Neural progenitor cell (in vitro differentiated cells): Measurements from ENCODE around the gene EP400. TPM values are rescaled to one million over a fixed set of nuclear protein-coding genes. Genes with fewer than 3 reads are reported as not detected.

ENCODE experiments used
- DNase-seq: peaks from one replicate; pipeline ENCODE4 v3.0.0-alpha.2; 2016; ENCODE audit warnings: low spot score
- H2AFZ ChIP-seq: fragments of 200-600 bp; sonication (generic); replicated peaks from 2 replicates; pipeline ENCODE4 v1.6.1; 2016; ENCODE audit warnings: antibody characterized with exemption
- H3F3A ChIP-seq: fragments of 200-600 bp; sonication (generic); 2 replicates; pipeline ENCODE4 v1.6.1; 2016; ENCODE audit warnings: antibody characterized with exemption, low read depth
- H3K27ac ChIP-seq: fragments of 200-600 bp; sonication (generic); 2 replicates; pipeline ENCODE4 v1.5.1; 2016; ENCODE audit warnings: mild to moderate bottlenecking
- H3K27me3 ChIP-seq: fragments of 200-600 bp; sonication (generic); 2 replicates; pipeline ENCODE4 v1.6.1; 2016; ENCODE audit warnings: mild to moderate bottlenecking, moderate library complexity
- H3K36me3 ChIP-seq: fragments of 200-600 bp; sonication (generic); 2 replicates; pipeline ENCODE4 v1.5.1; 2016
- H3K4me1 ChIP-seq: fragments of 200-600 bp; sonication (generic); 2 replicates; pipeline ENCODE4 v1.6.1; 2016; ENCODE audit warnings: mixed run types
- H3K4me2 ChIP-seq: fragments of 200-600 bp; sonication (generic); 2 replicates; pipeline ENCODE4 v1.6.1; 2016
- H3K4me3 ChIP-seq: fragments of 200-600 bp; sonication (generic); 2 replicates; pipeline ENCODE4 v1.5.1; 2016
- H3K79me2 ChIP-seq: fragments of 200-600 bp; sonication (generic); 2 replicates; pipeline ENCODE4 v1.6.1; 2016; ENCODE audit warnings: low read depth
- H3K9ac ChIP-seq: fragments of 200-600 bp; sonication (generic); 2 replicates; pipeline ENCODE4 v1.6.1; 2016
- H3K9me3 ChIP-seq: fragments of 200-600 bp; sonication (generic); 2 replicates; pipeline ENCODE4 v1.5.1; 2016; ENCODE audit warnings: low read depth
- H4K20me1 ChIP-seq: fragments of 200-600 bp; sonication (generic); 2 replicates; pipeline ENCODE4 v1.6.1; 2016; ENCODE audit warnings: low read depth
- H3K27ac Mint-ChIP-seq: 3 replicates; pipeline ENCODE4 v1.8.0; 2021; ENCODE audit warnings: mixed read lengths
- H3K27me3 Mint-ChIP-seq: 2 replicates; pipeline ENCODE4 v1.8.0; 2022; ENCODE audit warnings: low read depth, mild to moderate bottlenecking, inconsistent platforms, moderate library complexity, mixed read lengths; ENCODE audit not compliant: insufficient read depth
- H3K36me3 Mint-ChIP-seq: 3 replicates; pipeline ENCODE4 v1.8.0; 2021; ENCODE audit warnings: mixed read lengths
- H3K4me1 Mint-ChIP-seq: 3 replicates; pipeline ENCODE4 v1.8.0; 2021; ENCODE audit warnings: mixed read lengths
- H3K4me3 Mint-ChIP-seq: 3 replicates; pipeline ENCODE4 v1.8.0; 2021; ENCODE audit warnings: mild to moderate bottlenecking, moderate library complexity, mixed read lengths
- H3K9me3 Mint-ChIP-seq: 3 replicates; pipeline ENCODE4 v1.8.0; 2020; ENCODE audit warnings: mixed read lengths
- EZH2 ChIP-seq: fragments of 200-600 bp; sonication (generic); IDR thresholded peaks from 2 replicates; pipeline ENCODE4 v1.6.1; 2017; ENCODE audit warnings: antibody characterized with exemption, mild to moderate bottlenecking, moderate library complexity
- EZH2phosphoT487 ChIP-seq: fragments of 200-600 bp; sonication (generic); IDR thresholded peaks from 2 replicates; pipeline ENCODE4 v1.6.1; 2017; ENCODE audit warnings: antibody characterized with exemption
- total RNA-seq: library from RNA; depleted of rRNA; stranded (reverse); fragments of >200 nt; gene quantifications from 2 replicates; pipeline ENCODE4 v1.2.3, GENCODE V29; 2015; ENCODE audit warnings: low replicate concordance
- TF ChIP-seq, protein P1 (sequence below): fragments of 200-600 bp; sonication (generic); IDR thresholded peaks from 2 replicates; pipeline ENCODE4 v1.5.1; 2017; ENCODE audit warnings: antibody characterized with exemption, mild to moderate bottlenecking

EP400 gene
- total RNA-seq, 1 donor from 2014 or later, result 16.3 TPM

DNA sequence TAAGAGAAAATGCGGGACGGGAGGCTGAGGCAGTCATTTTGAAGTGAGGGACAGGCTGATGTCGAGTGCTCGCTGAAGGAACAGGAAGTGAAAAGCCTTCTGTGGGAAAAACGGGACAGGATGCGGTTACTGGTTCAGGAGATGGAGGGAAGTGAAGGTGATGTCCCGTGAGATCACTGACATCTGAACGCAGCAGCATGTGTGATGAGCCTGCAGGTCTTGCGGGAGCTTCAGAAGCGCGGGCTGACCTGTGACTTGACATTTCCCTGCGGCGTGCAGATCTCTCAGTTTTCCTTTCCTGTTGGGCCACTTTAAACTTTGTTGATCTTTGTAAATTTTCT is 116.6 kb downstream of the EP400 start:
- Histone ChIP-seq H3K27me3 (no peaks in the 10 kb centered on the region), H3K79me2 (no peaks in the 10 kb centered on the region), H3K4me2 (no peak overlapping the region), H3K4me1 (no peaks in the 10 kb centered on the region), H3K36me3 (no peaks in the 10 kb centered on the region), H3K9ac (no peak overlapping the region), H3K9me3 (no peaks in the 10 kb centered on the region), H4K20me1 (no peaks in the 10 kb centered on the region), H3K4me3 (no peak overlapping the region), H3K27ac (no peak overlapping the region), H3F3A (no peaks in the 10 kb centered on the region), H2AFZ (no peak overlapping the region)
- DNase-seq, result no peak
- Mint-ChIP-seq H3K4me1 (peaks cover 16% of the 10 kb centered on the region), H3K27me3 (peaks cover 3% of the 10 kb centered on the region), H3K4me3 (no peak overlapping the region), H3K9me3 (no peaks in the 10 kb centered on the region), H3K27ac (no peak overlapping the region), H3K36me3 (peaks cover 24% of the 10 kb centered on the region)
- TF ChIP-seq EZH2 (no peak), EZH2phosphoT487 (no peak)
- TF ChIP-seq, protein P1, sequence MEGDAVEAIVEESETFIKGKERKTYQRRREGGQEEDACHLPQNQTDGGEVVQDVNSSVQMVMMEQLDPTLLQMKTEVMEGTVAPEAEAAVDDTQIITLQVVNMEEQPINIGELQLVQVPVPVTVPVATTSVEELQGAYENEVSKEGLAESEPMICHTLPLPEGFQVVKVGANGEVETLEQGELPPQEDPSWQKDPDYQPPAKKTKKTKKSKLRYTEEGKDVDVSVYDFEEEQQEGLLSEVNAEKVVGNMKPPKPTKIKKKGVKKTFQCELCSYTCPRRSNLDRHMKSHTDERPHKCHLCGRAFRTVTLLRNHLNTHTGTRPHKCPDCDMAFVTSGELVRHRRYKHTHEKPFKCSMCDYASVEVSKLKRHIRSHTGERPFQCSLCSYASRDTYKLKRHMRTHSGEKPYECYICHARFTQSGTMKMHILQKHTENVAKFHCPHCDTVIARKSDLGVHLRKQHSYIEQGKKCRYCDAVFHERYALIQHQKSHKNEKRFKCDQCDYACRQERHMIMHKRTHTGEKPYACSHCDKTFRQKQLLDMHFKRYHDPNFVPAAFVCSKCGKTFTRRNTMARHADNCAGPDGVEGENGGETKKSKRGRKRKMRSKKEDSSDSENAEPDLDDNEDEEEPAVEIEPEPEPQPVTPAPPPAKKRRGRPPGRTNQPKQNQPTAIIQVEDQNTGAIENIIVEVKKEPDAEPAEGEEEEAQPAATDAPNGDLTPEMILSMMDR, result no peak

DNA sequence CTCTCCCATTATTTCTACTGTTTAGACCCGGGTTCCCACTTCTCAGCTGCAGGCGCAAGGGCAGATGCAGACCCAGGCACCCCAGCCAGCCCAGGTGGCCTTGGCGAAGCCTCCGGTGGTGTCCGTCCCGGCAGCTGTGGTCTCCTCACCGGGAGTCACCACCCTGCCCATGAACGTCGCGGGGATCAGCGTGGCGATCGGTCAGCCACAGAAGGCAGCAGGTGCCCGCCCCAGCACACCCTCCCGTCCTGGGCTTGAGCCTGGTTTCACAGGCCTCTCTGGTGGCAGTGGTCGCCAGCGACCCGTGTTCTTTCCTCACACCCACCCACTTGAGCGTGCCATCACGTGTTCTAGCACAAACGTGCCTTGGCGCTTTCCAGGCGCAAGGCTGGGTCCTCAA is 117.0 kb downstream of the EP400 start:
- H3K4me1 Mint-ChIP-seq, result peaks cover 12% of the 10 kb centered on the region
- no peak overlapping the region for H3K4me3 ChIP-seq
- no peak overlapping the region for H3K27ac ChIP-seq
- H2AFZ ChIP-seq, result no peak overlapping the region
- H3K4me1 ChIP-seq, result no peaks in the 10 kb centered on the region
- H3K27me3 Mint-ChIP-seq, result peaks cover 3% of the 10 kb centered on the region
- no peak overlapping the region for H3K9ac ChIP-seq
- no peaks in the 10 kb centered on the region for H3F3A ChIP-seq
- TF ChIP-seq EZH2phosphoT487 (no peak), EZH2 (no peak)
- TF ChIP-seq, protein P1, result no peak
- H3K27me3 ChIP-seq, result no peaks in the 10 kb centered on the region
- no peaks in the 10 kb centered on the region for H4K20me1 ChIP-seq
- H3K9me3 ChIP-seq, result no peaks in the 10 kb centered on the region
- no peak for DNase-seq
- H3K36me3 ChIP-seq, result no peaks in the 10 kb centered on the region
- no peak overlapping the region for H3K4me3 Mint-ChIP-seq
- H3K9me3 Mint-ChIP-seq, result no peaks in the 10 kb centered on the region
- peaks cover 23% of the 10 kb centered on the region for H3K36me3 Mint-ChIP-seq
- H3K27ac Mint-ChIP-seq, result no peak overlapping the region
- no peaks in the 10 kb centered on the region for H3K79me2 ChIP-seq
- H3K4me2 ChIP-seq, result no peak overlapping the region

DNA sequence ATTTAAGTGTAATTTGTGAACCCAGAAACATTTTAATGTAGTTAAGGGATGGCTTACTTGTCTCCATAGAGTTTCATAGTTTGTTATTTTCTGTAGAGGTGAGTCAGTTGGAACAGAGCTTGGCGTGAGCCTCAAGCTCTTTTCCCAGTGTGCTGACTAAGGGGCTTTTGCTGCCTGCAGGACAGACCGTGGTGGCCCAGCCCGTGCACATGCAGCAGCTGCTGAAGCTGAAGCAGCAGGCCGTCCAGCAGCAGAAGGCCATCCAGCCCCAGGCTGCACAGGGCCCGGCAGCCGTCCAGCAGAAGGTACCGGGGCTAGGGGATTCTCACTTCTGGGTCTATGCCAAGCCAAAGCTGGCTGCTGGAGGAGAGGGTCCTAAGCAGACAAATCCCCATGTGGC is 117.4 kb downstream of the EP400 start:
- Mint-ChIP-seq H3K4me3 (no peak overlapping the region), H3K27me3 (peaks cover 6% of the 10 kb centered on the region), H3K27ac (no peak overlapping the region), H3K36me3 (peaks cover 23% of the 10 kb centered on the region), H3K4me1 (peaks cover 10% of the 10 kb centered on the region), H3K9me3 (no peaks in the 10 kb centered on the region)
- Histone ChIP-seq H3K4me1 (no peaks in the 10 kb centered on the region), H2AFZ (no peak overlapping the region), H3K27ac (no peak overlapping the region), H3F3A (no peaks in the 10 kb centered on the region), H3K27me3 (no peaks in the 10 kb centered on the region), H3K9ac (no peak overlapping the region), H3K4me2 (no peak overlapping the region), H3K4me3 (no peak overlapping the region), H3K79me2 (no peaks in the 10 kb centered on the region), H4K20me1 (no peaks in the 10 kb centered on the region), H3K9me3 (no peaks in the 10 kb centered on the region), H3K36me3 (no peaks in the 10 kb centered on the region)
- no peak for DNase-seq
- no peak for TF ChIP-seq EZH2
- TF ChIP-seq, protein P1, result no peak
- TF ChIP-seq EZH2phosphoT487, result no peak

DNA sequence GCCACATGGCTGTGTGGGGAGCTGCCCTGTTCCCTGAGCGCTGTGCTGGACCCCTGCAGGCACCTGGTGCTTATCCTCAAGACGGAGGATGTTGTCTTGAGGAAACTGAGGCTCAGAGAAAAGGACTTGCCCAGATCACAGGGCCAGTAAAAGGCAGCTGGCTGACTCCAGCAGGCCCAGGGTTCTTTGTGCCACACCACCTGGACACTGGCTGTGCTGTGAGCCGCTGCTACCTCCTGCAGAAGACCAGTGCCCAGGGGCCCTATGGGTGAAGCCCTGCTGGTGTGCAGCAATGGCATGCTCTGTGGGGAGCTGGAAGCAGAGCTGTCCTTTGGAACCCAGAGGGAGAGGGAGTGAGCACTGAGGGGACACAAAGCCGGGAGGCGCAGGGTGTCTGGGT is 118.5 kb downstream of the EP400 start:
- TF ChIP-seq EZH2 (no peak), EZH2phosphoT487 (no peak)
- TF ChIP-seq, protein P1, result no peak
- Mint-ChIP-seq H3K27ac (no peak overlapping the region), H3K9me3 (no peaks in the 10 kb centered on the region), H3K27me3 (peaks cover 6% of the 10 kb centered on the region), H3K4me3 (no peak overlapping the region), H3K36me3 (peaks cover 14% of the 10 kb centered on the region), H3K4me1 (no peaks in the 10 kb centered on the region)
- Histone ChIP-seq H2AFZ (no peak overlapping the region), H3K4me3 (no peak overlapping the region), H3K4me1 (no peaks in the 10 kb centered on the region), H4K20me1 (no peaks in the 10 kb centered on the region), H3F3A (no peaks in the 10 kb centered on the region), H3K36me3 (no peaks in the 10 kb centered on the region), H3K4me2 (no peak overlapping the region), H3K27me3 (no peaks in the 10 kb centered on the region), H3K79me2 (no peaks in the 10 kb centered on the region), H3K9ac (no peak overlapping the region), H3K27ac (no peak overlapping the region), H3K9me3 (no peaks in the 10 kb centered on the region)
- no peak for DNase-seq
